CD4-positive, alpha-beta T cell treated with Interleukin-17A for 1 hour (primary cell): Measurements from ENCODE around the gene RAET1E.
"Not testable (repeated sequence)": the region's sequence is repeated elsewhere in the genome, so short reads cannot be mapped to it uniquely, and the experiment has no call there.

ENCODE experiments used
- DNase-seq: peaks from one replicate; pipeline ENCODE4 v3.0.0-alpha.2; 2020

Gene RAET1E

GRCh38 chr6:149897855-149898744, at the start of gene RAET1E:
TSS of gene RAET1E (minus strand) at chr6:149898113. CDS start at chr6:149890901, 7,212 bp downstream.
- no peak for DNase-seq

GRCh38 chr6:149947533-149947932, 49.6 kb upstream of the RAET1E start:
- not testable (repeated sequence) for DNase-seq

- not testable (repeated sequence) for DNase-seq
These were observed 48.7 kb upstream of the RAET1E start for GRCh38 chr6:149946631-149947030.

GRCh38 chr6:149945276-149945675, 47.4 kb upstream of the RAET1E start:
- not testable (repeated sequence) for DNase-seq

GRCh38 chr6:149943321-149943720, 45.4 kb upstream of the RAET1E start:
- not testable (repeated sequence) for DNase-seq

- no peak for DNase-seq
These were observed 44.5 kb upstream of the RAET1E start for GRCh38 chr6:149942461-149942829.

GRCh38 chr6:149941583-149942460, 43.9 kb upstream of the RAET1E start, which contains the start of gene ULBP2:
TSS of gene ULBP2 (plus strand) at chr6:149942014. CDS start at chr6:149942073, 59 bp downstream.
- peak; percentile 96 for DNase-seq

GRCh38 chr6:149940672-149940982, 42.7 kb upstream of the RAET1E start:
- DNase-seq: no peak

- no peak for DNase-seq
These were observed 42.2 kb upstream of the RAET1E start for GRCh38 chr6:149939909-149940671.

GRCh38 chr6:149939356-149939648, 41.4 kb upstream of the RAET1E start:
- DNase-seq: no peak

- peak; percentile 83 for DNase-seq
These were observed 40.9 kb upstream of the RAET1E start for GRCh38 chr6:149938571-149939355.

- DNase-seq: not testable (repeated sequence)
These were observed 40.2 kb upstream of the RAET1E start for GRCh38 chr6:149938013-149938570.

GRCh38 chr6:149936743-149937142, 38.8 kb upstream of the RAET1E start:
- DNase-seq: no peak

GRCh38 chr6:149935668-149936067, 37.8 kb upstream of the RAET1E start:
- DNase-seq: no peak

GRCh38 chr6:149935246-149935645, 37.3 kb upstream of the RAET1E start:
- no peak for DNase-seq

GRCh38 chr6:149934249-149935156, 36.6 kb upstream of the RAET1E start:
- peak; percentile 86 for DNase-seq

GRCh38 chr6:149933461-149933860, 35.5 kb upstream of the RAET1E start:
- DNase-seq: no peak

- no peak for DNase-seq
These were observed 35.1 kb upstream of the RAET1E start for GRCh38 chr6:149933036-149933435.

GRCh38 chr6:149931501-149931900, 33.6 kb upstream of the RAET1E start:
- no peak for DNase-seq

GRCh38 chr6:149929422-149929821, 31.5 kb upstream of the RAET1E start:
- DNase-seq: no peak

GRCh38 chr6:149927025-149927424, 29.1 kb upstream of the RAET1E start:
- not testable (repeated sequence) for DNase-seq
